H1 (cell line): ENCODE measurements around the gene PTPRE. TPM values are rescaled to one million over a fixed set of nuclear protein-coding genes. Genes with fewer than 3 reads are reported as not detected.

ENCODE experiments used
- HDAC2 ChIP-seq, 2 experiments: fragments of 300-600 bp in 1 of 2; sonication (generic) in 1 of 2; IDR thresholded peaks; 2 replicates each; pipeline ENCODE4 v1.6.1; 2011 to 2012; ENCODE audit warnings: low read depth in 2 of 2, low read length in 2 of 2, mild to moderate bottlenecking in 2 of 2, moderate library complexity in 2 of 2, borderline replicate concordance in 1 of 2, inconsistent platforms in 1 of 2
- MAX ChIP-seq: IDR thresholded peaks from 2 replicates; pipeline ENCODE4 v1.6.1; 2012; ENCODE audit warnings: inconsistent platforms
- NRF1 ChIP-seq: IDR thresholded peaks from 2 replicates; pipeline ENCODE4 v1.6.1; 2011; ENCODE audit warnings: mild to moderate bottlenecking, low read depth, low read length, improper control_type of control experiment
- SIRT6 ChIP-seq: IDR thresholded peaks from one replicate; pipeline ENCODE4 v1.7.1; 2012; ENCODE audit warnings: low read length, inconsistent platforms
- polyA plus RNA-seq, 7 experiments: library from polyadenylated mRNA; depleted of rRNA in 3 of 7; stranded (reverse) in 5 of 7; unstranded in 2 of 7; fragments of >200 nt in 5 of 7; fragments of 200-250 nt in 2 of 7; gene quantifications; 1 replicate in 5 of 7; 2 replicates in 1 of 7; 4 replicates in 1 of 7; pipeline versions ENCODE4 v1.2.1 to v1.2.3, GENCODE V29; 2011 to 2013; ENCODE audit warnings: missing spikeins in 2 of 7, mixed read lengths in 2 of 7
- total RNA-seq: library from RNA; stranded (reverse); fragmentation: NEBNext Ultra II Directional; extraction: Animal tissue kit (Norgen Biotek cat#: 25700); gene quantifications from 2 replicates; pipeline ENCODE4 v1.2.1, GENCODE V29; 2021

Gene PTPRE
- total and polyA plus RNA-seq, 2 of the 8 experiments (the other 6 are each of a cell fraction or from before 2014, with no cell fraction given), result 0.33 to 0.54 TPM

- no peak for TF ChIP-seq MAX
- no peak for TF ChIP-seq SIRT6
- no peak for TF ChIP-seq HDAC2 (IDR thresholded peaks at IDR 0.05; ENCODE audit: borderline replicate concordance in 1 of 2, low read depth in 2 of 2, low read length in 2 of 2)
- TF ChIP-seq NRF1, result no peak
Observed at GRCh38 chr10:128072941-128073645, 166.2 kb downstream of the PTPRE start (continued).
